Measurements from ENCODE around the gene LTC4S. TPM values are rescaled to one million over a fixed set of nuclear protein-coding genes. Genes with fewer than 3 reads are reported as not detected.

The LTC4S gene
- polyA plus RNA-seq, 3 donors: 0.65 to 2.1 (median 0.69) TPM

- WGBS (ENCODE audit: insufficient coverage): 31% methylated on average over 1 of the region's 2 CpGs
- peak overlapping the region in 1 of 2 donors; percentile 46 for H3K27ac ChIP-seq (ENCODE audit: low read depth in 1 of 2, low read length in 2 of 2)
- Mint-ChIP-seq H3K36me3 (peaks cover 10 to 27% of the 10 kb centered on the region in 2 donors), H3K27me3 (ENCODE audit: low read depth in 3 of 3) (peaks cover 0 to 3% (median 0%) of the 10 kb centered on the region in 3 donors), H3K27ac (peak overlapping the region in 3 of 7 donors; percentile 1 to 61 (median 4)), H3K4me1 (peaks cover 59% of the 10 kb centered on the region), H3K4me3 (no peak overlapping the region), H3K9me3 (peaks cover 0 to 2% (median 0%) of the 10 kb centered on the region in 7 donors)
- H3K79me2 ChIP-seq (ENCODE audit: insufficient read depth, low read length): peaks cover 95% of the 10 kb centered on the region
- peaks cover 49 to 53% of the 10 kb centered on the region in 2 donors for H3K4me1 ChIP-seq (ENCODE audit: control insufficient read depth in 1 of 2, insufficient read depth in 2 of 2, low read length in 2 of 2)
- H3K27me3 ChIP-seq (ENCODE audit: control insufficient read depth in 2 of 2, insufficient read depth in 2 of 2, low read length in 2 of 2): no peaks in the 10 kb centered on the region
- peaks cover 0 to 18% of the 10 kb centered on the region in 2 donors for H3K36me3 ChIP-seq (replicated peaks in 1 of 2; ENCODE audit: control insufficient read depth in 1 of 2, insufficient read depth in 2 of 2, low read length in 2 of 2)
- no peak for DNase-seq
- no peak for TF ChIP-seq CTCF (IDR thresholded peaks at IDR 0.05)
- H3K9me3 ChIP-seq (replicated peaks in 1 of 2; ENCODE audit: control insufficient read depth in 1 of 2, insufficient read depth in 1 of 2, low read length in 2 of 2): no peaks in the 10 kb centered on the region
- intact Hi-C loops (cut with micrococcal nuclease): no loop called here
- H3K4me3 ChIP-seq (replicated peaks in 1 of 3; ENCODE audit: low read depth in 2 of 3, low read length in 3 of 3): no peak overlapping the region
- H2AFZ ChIP-seq (ENCODE audit: insufficient read depth, low read depth, low read length, poor library complexity, severe bottlenecking): no peak overlapping the region
- H3K9ac ChIP-seq (ENCODE audit: insufficient read depth, low read length, poor library complexity, severe bottlenecking): no peak overlapping the region
- no peak overlapping the region for H3K4me2 ChIP-seq (replicated peaks; ENCODE audit: extremely low read depth, low read length, poor library complexity, severe bottlenecking)
- peaks cover 97% of the 10 kb centered on the region for H4K20me1 ChIP-seq (ENCODE audit: insufficient read depth, low read length)
These were observed 38.8 kb upstream of the LTC4S start for GRCh38 chr5:179755022-179755421.

GRCh38 chr5:179758955-179759354 is 34.8 kb upstream of the LTC4S start:
- WGBS (ENCODE audit: insufficient coverage): 0% methylated on average over 5 of the region's 8 CpGs
- Mint-ChIP-seq H3K4me3 (peak overlapping the region; percentile 66 to 81), H3K27ac (peak overlapping the region; percentile 87 to 98 (median 92)), H3K36me3 (peaks cover 2 to 6% of the 10 kb centered on the region in 2 donors), H3K27me3 (ENCODE audit: low read depth in 3 of 3) (peaks cover 0 to 5% (median 0%) of the 10 kb centered on the region in 3 donors), H3K9me3 (peaks cover 0 to 2% (median 0%) of the 10 kb centered on the region in 7 donors), H3K4me1 (peaks cover 90% of the 10 kb centered on the region)
- Histone ChIP-seq H3K27ac (ENCODE audit: low read depth in 1 of 2, low read length in 2 of 2) (peak overlapping the region; percentile 69 to 75), H3K4me3 (replicated peaks in 1 of 3; ENCODE audit: low read depth in 2 of 3, low read length in 3 of 3) (peak overlapping the region in 1 of 3 experiments; percentile 45), H3K9me3 (replicated peaks in 1 of 2; ENCODE audit: control insufficient read depth in 1 of 2, insufficient read depth in 1 of 2, low read length in 2 of 2) (no peaks in the 10 kb centered on the region), H3K4me1 (ENCODE audit: control insufficient read depth in 1 of 2, insufficient read depth in 2 of 2, low read length in 2 of 2) (peaks cover 83 to 89% of the 10 kb centered on the region in 2 donors), H3K27me3 (ENCODE audit: control insufficient read depth in 2 of 2, insufficient read depth in 2 of 2, low read length in 2 of 2) (no peaks in the 10 kb centered on the region), H3K36me3 (replicated peaks in 1 of 2; ENCODE audit: control insufficient read depth in 1 of 2, insufficient read depth in 2 of 2, low read length in 2 of 2) (no peaks in the 10 kb centered on the region), H3K9ac (ENCODE audit: insufficient read depth, low read length, poor library complexity, severe bottlenecking) (no peak overlapping the region), H2AFZ (ENCODE audit: insufficient read depth, low read depth, low read length, poor library complexity, severe bottlenecking) (no peak overlapping the region), H3K79me2 (ENCODE audit: insufficient read depth, low read length) (peaks cover 94% of the 10 kb centered on the region), H4K20me1 (ENCODE audit: insufficient read depth, low read length) (peaks cover 99% of the 10 kb centered on the region), H3K4me2 (replicated peaks; ENCODE audit: extremely low read depth, low read length, poor library complexity, severe bottlenecking) (peak overlapping the region; percentile 50)
- intact Hi-C loops (cut with micrococcal nuclease): no loop called here
- TF ChIP-seq CTCF (IDR thresholded peaks at IDR 0.05): no peak
- DNase-seq: peak; percentile 76 to 93 (median 86)
